Glutamatergic neuron (in vitro differentiated cells): ENCODE results near the gene MXD1. TPM values are rescaled to one million over a fixed set of nuclear protein-coding genes. Genes with fewer than 3 reads are reported as not detected.

Source experiments
- DNase-seq: peaks from one replicate; pipeline ENCODE4 v3.0.0; 2022
- H3K27ac Mint-ChIP-seq: one replicate; pipeline ENCODE4 v1.8.0; 2020; ENCODE audit warnings: mild to moderate bottlenecking, mixed read lengths, inconsistent platforms; ENCODE audit not compliant: unreplicated experiment
- H3K27me3 Mint-ChIP-seq: one replicate; pipeline ENCODE4 v1.8.0; 2020; ENCODE audit warnings: mild to moderate bottlenecking, moderate library complexity, mixed read lengths, inconsistent platforms; ENCODE audit not compliant: unreplicated experiment
- H3K36me3 Mint-ChIP-seq: one replicate; pipeline ENCODE4 v1.8.0; 2020; ENCODE audit warnings: mild to moderate bottlenecking, mixed read lengths, inconsistent platforms; ENCODE audit not compliant: unreplicated experiment
- H3K4me1 Mint-ChIP-seq: one replicate; pipeline ENCODE4 v1.8.0; 2020; ENCODE audit warnings: mild to moderate bottlenecking, low read depth, mixed read lengths, inconsistent platforms; ENCODE audit not compliant: unreplicated experiment
- H3K4me3 Mint-ChIP-seq: one replicate; pipeline ENCODE4 v1.8.0; 2020; ENCODE audit warnings: mild to moderate bottlenecking, mixed read lengths, inconsistent platforms; ENCODE audit not compliant: unreplicated experiment
- H3K9me3 Mint-ChIP-seq: one replicate; pipeline ENCODE4 v1.8.0; 2020; ENCODE audit warnings: mild to moderate bottlenecking, moderate library complexity, mixed read lengths, inconsistent platforms; ENCODE audit not compliant: unreplicated experiment
- CTCF ChIP-seq: fragments of 200-600 bp; sonication (generic); IDR thresholded peaks from one replicate; pipeline ENCODE4 v1.5.0; 2021; ENCODE audit not compliant: partially characterized antibody, unreplicated experiment
- total RNA-seq: library from RNA; stranded (reverse); fragmentation: NEBNext Ultra II Directional; extraction: Animal tissue kit (Norgen Biotek cat#: 25700); gene quantifications from one replicate; pipeline ENCODE4 v1.2.1, GENCODE V29; 2021; ENCODE audit not compliant: unreplicated experiment

The MXD1 gene
- total RNA-seq, 1 donor from 2014 or later: 15.8 TPM

DNA sequence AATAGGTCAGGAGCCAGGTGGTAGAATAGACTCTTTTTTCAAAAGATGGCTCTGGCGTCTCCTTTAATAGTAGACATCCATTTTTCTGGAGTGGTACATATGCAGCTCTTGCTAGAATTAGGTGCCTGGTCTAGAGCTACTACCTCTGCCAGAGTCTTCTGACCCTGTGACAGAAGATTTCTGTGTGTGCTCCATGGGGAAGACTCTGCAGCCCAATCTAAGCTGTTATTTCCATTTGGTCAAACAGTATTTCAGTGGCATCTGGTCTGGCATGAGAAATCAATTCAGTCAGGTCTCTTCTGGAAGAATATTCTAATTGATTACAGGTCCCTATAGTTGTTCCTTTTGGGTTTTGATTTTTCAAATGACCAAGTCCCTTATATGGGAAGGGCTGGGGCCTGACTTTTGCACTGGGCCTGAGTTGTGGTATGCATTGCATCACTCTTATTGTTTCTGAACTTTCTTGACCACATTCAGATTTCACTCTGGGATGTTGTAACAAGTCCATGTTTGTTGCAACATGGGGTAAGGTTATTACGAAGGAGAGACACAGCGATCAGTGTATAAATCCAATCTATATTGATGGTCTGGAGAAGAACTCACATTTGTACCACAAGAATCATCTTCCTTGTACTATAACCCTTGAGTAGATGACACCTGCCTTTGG, 12.1 kb downstream of the MXD1 start:
- Mint-ChIP-seq H3K4me3 (no peak overlapping the region), H3K27ac (no peak overlapping the region), H3K4me1 (no peaks in the 10 kb centered on the region), H3K36me3 (no peaks in the 10 kb centered on the region), H3K9me3 (no peaks in the 10 kb centered on the region), H3K27me3 (no peaks in the 10 kb centered on the region)
- no peak for TF ChIP-seq CTCF
- DNase-seq: no peak

GRCh38 chr2:69931832-69932595, 17.1 kb downstream of the MXD1 start:
- TF ChIP-seq CTCF: no peak
- no peaks in the 10 kb centered on the region for H3K9me3 Mint-ChIP-seq
- no peaks in the 10 kb centered on the region for H3K4me1 Mint-ChIP-seq
- no peak overlapping the region for H3K4me3 Mint-ChIP-seq
- no peak for DNase-seq
- no peak overlapping the region for H3K27ac Mint-ChIP-seq
- peaks cover 9% of the 10 kb centered on the region for H3K36me3 Mint-ChIP-seq
- H3K27me3 Mint-ChIP-seq: no peaks in the 10 kb centered on the region

DNA sequence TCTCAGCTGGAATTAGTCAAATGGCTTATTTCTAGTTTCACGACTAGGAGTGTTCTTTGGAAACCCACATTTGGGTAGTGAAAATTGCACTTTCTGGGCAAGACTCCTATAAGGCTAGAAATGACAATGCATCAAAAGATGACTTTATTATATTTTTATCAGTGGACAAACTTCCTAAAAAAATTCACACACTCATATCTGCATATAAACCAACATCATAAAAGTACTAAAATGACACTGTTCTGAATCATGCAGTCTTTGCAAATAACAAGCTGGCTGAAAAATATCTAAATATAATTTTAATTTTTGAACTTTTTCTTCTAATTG, 17.6 kb downstream of the MXD1 start:
- no peak for DNase-seq
- H3K9me3 Mint-ChIP-seq: no peaks in the 10 kb centered on the region
- peaks cover 9% of the 10 kb centered on the region for H3K36me3 Mint-ChIP-seq
- H3K27me3 Mint-ChIP-seq: no peaks in the 10 kb centered on the region
- TF ChIP-seq CTCF: no peak
- H3K4me3 Mint-ChIP-seq: no peak overlapping the region
- H3K27ac Mint-ChIP-seq: no peak overlapping the region
- no peaks in the 10 kb centered on the region for H3K4me1 Mint-ChIP-seq

DNA sequence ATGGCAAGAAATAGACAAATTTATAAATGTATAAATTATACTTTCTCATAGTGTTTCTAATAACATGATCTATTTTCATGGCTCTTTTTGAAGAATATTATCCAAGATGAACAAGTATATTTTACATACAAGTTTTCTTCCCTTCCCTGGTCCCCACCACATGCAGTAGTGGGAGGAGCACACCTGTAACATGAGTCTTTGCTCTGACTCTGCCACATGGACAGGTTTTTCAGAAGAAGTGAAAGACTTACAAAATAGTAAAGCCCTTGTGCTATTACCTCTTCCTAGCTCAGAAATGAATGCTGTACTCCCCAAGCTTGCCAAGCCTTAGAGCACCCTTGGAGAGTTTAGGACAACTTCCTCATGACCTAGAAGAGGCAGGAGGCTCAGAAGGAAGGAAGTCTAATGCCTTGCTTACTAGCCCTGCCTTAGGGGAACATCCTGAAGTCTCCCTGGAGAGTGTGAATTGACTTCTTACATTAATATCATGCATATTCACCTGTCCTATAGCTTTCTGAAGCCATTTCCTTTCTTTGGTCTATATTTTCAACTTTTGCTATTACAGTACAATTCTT, 18.4 kb downstream of the MXD1 start:
- H3K9me3 Mint-ChIP-seq: no peaks in the 10 kb centered on the region
- DNase-seq: no peak
- H3K4me3 Mint-ChIP-seq: no peak overlapping the region
- no peak for TF ChIP-seq CTCF
- peaks cover 9% of the 10 kb centered on the region for H3K36me3 Mint-ChIP-seq
- H3K27me3 Mint-ChIP-seq: no peaks in the 10 kb centered on the region
- H3K4me1 Mint-ChIP-seq: no peaks in the 10 kb centered on the region
- no peak overlapping the region for H3K27ac Mint-ChIP-seq
